22Rv1 (cell line): ENCODE results near the gene TFCP2L1.

Experiments
- CTCF ChIP-seq: fragments of 450-650 bp; IDR thresholded peaks from 2 replicates; pipeline ENCODE4 v1.5.1; 2017; ENCODE audit warnings: mild to moderate bottlenecking
- ZFX ChIP-seq: fragments of 450-650 bp; IDR thresholded peaks from 2 replicates; pipeline ENCODE4 v1.6.1; 2017; ENCODE audit warnings: antibody characterized with exemption, borderline replicate concordance

GRCh38 chr2:121282800-121283385 is 2.1 kb downstream of the TFCP2L1 start:
- TF ChIP-seq CTCF, result no peak
- TF ChIP-seq ZFX, result no peak
